HG03135 (cell line): ENCODE results near the gene ATP2A2.
"Not testable (repeated sequence)": the region's sequence is repeated elsewhere in the genome, so short reads cannot be mapped to it uniquely, and the experiment has no call there.

Experiments used
- ATAC-seq: cut with Tn5 transposase; IDR thresholded peaks from one replicate; pipeline ENCODE4 v1.9.1; 2021; ENCODE audit warnings: mild to moderate bottlenecking, moderate library complexity; ENCODE audit not compliant: unreplicated experiment

ATP2A2 gene

GRCh38 chr12:110365489-110366320, 84.7 kb downstream of the ATP2A2 start:
- no peak for ATAC-seq

- no peak for ATAC-seq
Measured at GRCh38 chr12:110366321-110367142, 85.5 kb downstream of the ATP2A2 start.

GRCh38 chr12:110367181-110367864, 86.3 kb downstream of the ATP2A2 start:
- no peak for ATAC-seq

GRCh38 chr12:110369992-110370391, 88.9 kb downstream of the ATP2A2 start:
- ATAC-seq, result no peak

- ATAC-seq, result no peak
Measured at GRCh38 chr12:110370732-110371231, 89.7 kb downstream of the ATP2A2 start.

- ATAC-seq, result no peak
Measured at GRCh38 chr12:110371408-110372055, 90.5 kb downstream of the ATP2A2 start.

GRCh38 chr12:110372056-110372425, 91.0 kb downstream of the ATP2A2 start:
- no peak for ATAC-seq

- no peak for ATAC-seq
Measured at GRCh38 chr12:110373025-110373424, 92.0 kb downstream of the ATP2A2 start.

GRCh38 chr12:110373425-110373824, 92.4 kb downstream of the ATP2A2 start:
- ATAC-seq, result no peak

GRCh38 chr12:110373962-110374611, 93.0 kb downstream of the ATP2A2 start:
- ATAC-seq, result no peak

GRCh38 chr12:110378131-110378790, 97.2 kb downstream of the ATP2A2 start:
- ATAC-seq, result not testable (repeated sequence)

GRCh38 chr12:110379197-110379596, 98.2 kb downstream of the ATP2A2 start:
- ATAC-seq, result no peak

GRCh38 chr12:110379631-110380030, 98.6 kb downstream of the ATP2A2 start:
- no peak for ATAC-seq

- no peak for ATAC-seq
Measured at GRCh38 chr12:110382683-110383082, 101.6 kb downstream of the ATP2A2 start.
